Fibroblast of lung (primary cell): ENCODE measurements around the gene NT5E. TPM values are rescaled to one million over a fixed set of nuclear protein-coding genes. Genes with fewer than 3 reads are reported as not detected.

Source experiments
- DNase-seq, 2 donors: peaks; one replicate each; pipeline versions ENCODE4 v3.0.0 to v3.0.0-alpha.2; 2010; ENCODE audit warnings: low read depth in 2 of 2
- H2AFZ ChIP-seq: 2 replicates; pipeline ENCODE4 v1.5.1; 2012; ENCODE audit warnings: low read length, control low read depth, inconsistent platforms
- H3K27ac ChIP-seq: 2 replicates; pipeline ENCODE4 v1.5.1; 2011; ENCODE audit warnings: low read length, control low read depth; ENCODE audit not compliant: insufficient read depth
- H3K27me3 ChIP-seq: 2 replicates; pipeline ENCODE4 v1.5.1; 2011; ENCODE audit warnings: mild to moderate bottlenecking, low read length; ENCODE audit not compliant: control insufficient read depth, insufficient read depth
- H3K36me3 ChIP-seq: 2 replicates; pipeline ENCODE4 v1.5.1; 2011; ENCODE audit warnings: low read length; ENCODE audit not compliant: control insufficient read depth, insufficient read depth
- H3K4me1 ChIP-seq: 2 replicates; pipeline ENCODE4 v1.5.1; 2011; ENCODE audit warnings: low read length; ENCODE audit not compliant: control insufficient read depth, insufficient read depth; ENCODE audit errors: extremely low read depth
- H3K4me2 ChIP-seq: 2 replicates; pipeline ENCODE4 v1.5.1; 2011; ENCODE audit warnings: low read length, control low read depth; ENCODE audit not compliant: insufficient read depth; ENCODE audit errors: extremely low read depth
- H3K4me3 ChIP-seq, 4 experiments: fragments of 200-600 bp in 1 of 4; sonication (generic) in 1 of 4; replicated peaks in 1 of 4; 2 replicates each; pipeline ENCODE4 v1.5.1; 2011 to 2016; ENCODE audit warnings: low read length in 4 of 4, low read depth in 3 of 4, mild to moderate bottlenecking in 3 of 4, control low read depth in 2 of 4, inconsistent platforms in 1 of 4, mixed read lengths in 1 of 4; ENCODE audit not compliant: insufficient read depth in 1 of 4; ENCODE audit errors: control extremely low read depth in 1 of 4
- H3K79me2 ChIP-seq: 2 replicates; pipeline ENCODE4 v1.5.1; 2012; ENCODE audit warnings: mild to moderate bottlenecking, low read length, inconsistent platforms; ENCODE audit not compliant: control insufficient read depth, insufficient read depth
- H3K9ac ChIP-seq: 2 replicates; pipeline ENCODE4 v1.5.1; 2011; ENCODE audit warnings: mild to moderate bottlenecking, low read length, control low read depth; ENCODE audit not compliant: insufficient read depth
- H3K9me3 ChIP-seq: 2 replicates; pipeline ENCODE4 v1.5.1; 2012; ENCODE audit warnings: low read depth, low read length; ENCODE audit not compliant: control insufficient read depth, insufficient read depth
- H4K20me1 ChIP-seq: 2 replicates; pipeline ENCODE4 v1.5.1; 2011; ENCODE audit warnings: low read length; ENCODE audit not compliant: control insufficient read depth, insufficient read depth; ENCODE audit errors: extremely low read depth
- EZH2 ChIP-seq: IDR thresholded peaks from 2 replicates; pipeline ENCODE4 v1.5.1; 2012; ENCODE audit warnings: low read length, control low read depth, mild to moderate bottlenecking; ENCODE audit errors: missing control alignments
- polyA plus RNA-seq, 2 donors: library from polyadenylated mRNA; depleted of rRNA in 1 of 2; stranded (reverse) in 1 of 2; unstranded in 1 of 2; fragments of >200 nt; gene quantifications; 2 replicates each; pipeline ENCODE4 v1.2.1, GENCODE V29; 2011 to 2012; ENCODE audit warnings: missing spikeins in 1 of 2
- total RNA-seq: library from RNA; depleted of rRNA; stranded (reverse); fragments of >200 nt; gene quantifications from 2 replicates; pipeline ENCODE4 v1.2.1, GENCODE V29; 2014
- TF ChIP-seq, protein P1 (sequence below), 2 donors: IDR thresholded peaks in 1 of 2; conservative IDR thresholded peaks in 1 of 2; 1 replicate in 1 of 2; 2 replicates in 1 of 2; pipeline ENCODE4 v1.5.1; 2011 to 2012; ENCODE audit warnings: low read length in 2 of 2, control low read depth in 1 of 2, inconsistent platforms in 1 of 2, low read depth in 1 of 2, mild to moderate bottlenecking in 1 of 2

NT5E gene
- total and polyA plus RNA-seq, 2 donors (not counting 1 experiment from before 2014, with no cell fraction given): 217 to 257 TPM

DNA sequence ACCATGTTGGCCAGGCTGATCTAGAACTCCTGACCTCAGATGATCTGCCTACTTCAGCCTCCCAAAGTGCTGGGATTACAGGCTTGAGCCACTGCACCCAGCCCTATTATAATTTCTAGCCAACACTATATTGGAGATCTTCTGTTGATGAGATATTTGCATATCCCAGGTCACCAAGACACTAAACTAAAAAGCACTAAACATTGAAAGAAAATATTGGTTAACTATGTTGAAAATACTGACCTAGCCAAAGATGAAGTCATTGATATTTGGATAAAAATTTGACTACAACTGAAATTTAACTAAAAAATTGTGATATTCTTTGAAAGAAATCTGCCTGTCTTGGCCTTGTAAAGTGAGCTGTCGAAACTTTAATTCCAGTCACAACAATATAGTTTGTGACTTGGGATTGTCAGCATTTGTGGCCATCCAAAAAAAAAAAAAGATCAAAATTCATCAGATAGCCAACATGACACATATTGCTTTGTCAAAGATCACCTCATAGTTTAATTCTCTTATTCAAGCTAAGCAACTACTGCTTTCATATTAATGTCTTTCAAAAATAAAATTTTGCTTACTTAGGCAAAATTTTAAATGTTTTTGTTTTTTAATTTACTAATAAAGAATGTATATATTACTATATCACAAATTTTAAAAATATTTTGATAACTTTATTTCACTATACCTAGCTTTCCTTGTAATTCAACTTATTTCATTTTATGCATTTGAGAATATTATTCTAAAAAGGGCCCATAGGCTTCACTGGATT lies 6.3 kb upstream of the NT5E start:
- no peaks in the 10 kb centered on the region for H3K36me3 ChIP-seq
- H3K4me3 ChIP-seq: no peak overlapping the region
- no peaks in the 10 kb centered on the region for H3K4me1 ChIP-seq
- H2AFZ ChIP-seq: no peak overlapping the region
- no peak overlapping the region for H3K27ac ChIP-seq
- H4K20me1 ChIP-seq: no peaks in the 10 kb centered on the region
- no peak for TF ChIP-seq EZH2
- TF ChIP-seq, protein P1, sequence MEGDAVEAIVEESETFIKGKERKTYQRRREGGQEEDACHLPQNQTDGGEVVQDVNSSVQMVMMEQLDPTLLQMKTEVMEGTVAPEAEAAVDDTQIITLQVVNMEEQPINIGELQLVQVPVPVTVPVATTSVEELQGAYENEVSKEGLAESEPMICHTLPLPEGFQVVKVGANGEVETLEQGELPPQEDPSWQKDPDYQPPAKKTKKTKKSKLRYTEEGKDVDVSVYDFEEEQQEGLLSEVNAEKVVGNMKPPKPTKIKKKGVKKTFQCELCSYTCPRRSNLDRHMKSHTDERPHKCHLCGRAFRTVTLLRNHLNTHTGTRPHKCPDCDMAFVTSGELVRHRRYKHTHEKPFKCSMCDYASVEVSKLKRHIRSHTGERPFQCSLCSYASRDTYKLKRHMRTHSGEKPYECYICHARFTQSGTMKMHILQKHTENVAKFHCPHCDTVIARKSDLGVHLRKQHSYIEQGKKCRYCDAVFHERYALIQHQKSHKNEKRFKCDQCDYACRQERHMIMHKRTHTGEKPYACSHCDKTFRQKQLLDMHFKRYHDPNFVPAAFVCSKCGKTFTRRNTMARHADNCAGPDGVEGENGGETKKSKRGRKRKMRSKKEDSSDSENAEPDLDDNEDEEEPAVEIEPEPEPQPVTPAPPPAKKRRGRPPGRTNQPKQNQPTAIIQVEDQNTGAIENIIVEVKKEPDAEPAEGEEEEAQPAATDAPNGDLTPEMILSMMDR (conservative IDR thresholded peaks at IDR 0.05 in 1 of 2, IDR thresholded peaks at IDR 0.05 in 1 of 2; ENCODE audit: low read depth in 1 of 2, low read length in 2 of 2): no peak
- no peaks in the 10 kb centered on the region for H3K27me3 ChIP-seq
- no peaks in the 10 kb centered on the region for H3K9me3 ChIP-seq
- peaks cover 11% of the 10 kb centered on the region for H3K79me2 ChIP-seq
- no peak overlapping the region for H3K9ac ChIP-seq
- H3K4me2 ChIP-seq: no peak overlapping the region
- no peak for DNase-seq

DNA sequence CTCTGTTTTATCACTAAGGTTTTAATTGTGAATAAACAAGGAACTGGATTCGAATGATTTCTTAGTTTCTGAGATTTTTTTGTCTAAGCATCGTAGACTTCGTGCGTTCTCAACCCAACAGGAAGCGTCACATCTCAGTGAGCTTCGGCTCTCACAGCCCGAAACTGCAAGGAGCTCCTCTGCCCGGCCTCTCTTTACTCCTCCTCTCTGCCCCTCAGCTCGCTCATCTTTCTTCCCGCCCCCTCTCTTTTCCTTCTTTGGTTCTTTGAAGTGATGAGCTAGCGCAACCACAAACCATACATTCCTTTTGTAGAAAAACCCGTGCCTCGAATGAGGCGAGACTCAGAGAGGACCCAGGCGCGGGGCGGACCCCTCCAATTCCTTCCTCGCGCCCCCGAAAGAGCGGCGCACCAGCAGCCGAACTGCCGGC lies 480 bp upstream of the NT5E start:
- peaks cover 11% of the 10 kb centered on the region for H3K4me1 ChIP-seq
- peak overlapping the region; percentile 5 for H2AFZ ChIP-seq
- H3K27me3 ChIP-seq: no peaks in the 10 kb centered on the region
- H3K27ac ChIP-seq: peak overlapping the region; percentile 95
- H3K4me3 ChIP-seq: peak overlapping the region; percentile 79 to 91 (median 87)
- H3K9ac ChIP-seq: peak overlapping the region; percentile 91
- peaks cover 63% of the 10 kb centered on the region for H3K79me2 ChIP-seq
- peak overlapping the region; percentile 86 for H3K4me2 ChIP-seq
- H3K36me3 ChIP-seq: no peaks in the 10 kb centered on the region
- no peaks in the 10 kb centered on the region for H4K20me1 ChIP-seq
- no peak for TF ChIP-seq EZH2
- TF ChIP-seq, protein P1 (conservative IDR thresholded peaks at IDR 0.05 in 1 of 2, IDR thresholded peaks at IDR 0.05 in 1 of 2; ENCODE audit: low read depth in 1 of 2, low read length in 2 of 2): no peak
- no peaks in the 10 kb centered on the region for H3K9me3 ChIP-seq
- peak; percentile 84 to 88 for DNase-seq

DNA sequence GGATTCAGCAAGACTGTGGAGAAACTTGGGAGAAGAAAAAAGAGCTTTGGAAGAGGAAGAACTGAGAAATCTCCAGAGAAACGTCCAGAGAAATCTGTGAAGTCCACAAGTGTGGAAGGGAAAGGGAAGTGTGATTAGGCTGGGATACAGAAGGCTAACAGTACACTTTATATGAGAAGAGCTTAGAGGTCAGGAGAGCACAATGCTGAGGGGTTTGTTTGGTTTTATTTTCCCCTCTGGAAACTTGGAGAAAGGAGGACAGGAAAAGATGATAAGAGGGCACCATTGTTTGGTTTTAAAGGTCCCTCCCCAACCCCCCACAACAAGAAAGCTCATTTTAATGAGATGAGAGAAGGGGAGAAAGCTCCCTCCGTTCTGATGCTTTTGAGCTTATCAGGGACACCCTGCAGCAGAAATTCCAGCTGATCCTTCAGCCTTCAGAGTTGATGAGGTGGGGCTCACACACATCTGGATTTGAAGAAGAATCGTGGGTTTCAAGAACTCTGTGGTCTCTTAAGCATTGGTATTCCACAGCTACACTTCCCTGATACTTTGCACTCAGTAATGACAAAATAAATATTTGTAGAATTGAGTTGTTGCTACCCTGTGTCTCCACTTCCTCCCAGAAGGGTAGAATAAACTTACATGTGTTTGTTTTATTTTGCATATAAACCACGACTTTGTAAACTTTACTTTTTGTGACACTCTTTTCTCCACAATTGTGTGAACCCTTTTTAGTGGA lies 1.9 kb downstream of the NT5E start:
- no peaks in the 10 kb centered on the region for H3K36me3 ChIP-seq
- H3K4me1 ChIP-seq: peaks cover 14% of the 10 kb centered on the region
- peak overlapping the region; percentile 70 for H3K4me2 ChIP-seq
- no peak for DNase-seq
- no peaks in the 10 kb centered on the region for H4K20me1 ChIP-seq
- peak overlapping the region; percentile 79 to 99 (median 89) for H3K4me3 ChIP-seq
- H3K9me3 ChIP-seq: no peaks in the 10 kb centered on the region
- H3K27me3 ChIP-seq: no peaks in the 10 kb centered on the region
- TF ChIP-seq EZH2: no peak
- TF ChIP-seq, protein P1 (conservative IDR thresholded peaks at IDR 0.05 in 1 of 2, IDR thresholded peaks at IDR 0.05 in 1 of 2; ENCODE audit: low read depth in 1 of 2, low read length in 2 of 2): no peak
- H3K79me2 ChIP-seq: peaks cover 86% of the 10 kb centered on the region
- peak overlapping the region; percentile 91 for H3K9ac ChIP-seq
- H3K27ac ChIP-seq: peak overlapping the region; percentile 95
- H2AFZ ChIP-seq: no peak overlapping the region
